Esophagus squamous epithelium (tissue), 4 donors: ENCODE measurements around the gene KCNH1.

ENCODE experiments used
- POLR2A ChIP-seq, 4 donors: fragments of 450-650 bp; IDR thresholded peaks; one replicate each; pipeline ENCODE4 v1.6.1; 2017; ENCODE audit warnings: antibody characterized with exemption in 4 of 4, mild to moderate bottlenecking in 4 of 4, moderate library complexity in 3 of 4
- TF ChIP-seq, protein P1 (sequence below), 6 experiments: fragments of 450-650 bp in 4 of 6; fragments of 200-600 bp in 2 of 6; sonication (generic) in 2 of 6; IDR thresholded peaks; one replicate each; pipeline ENCODE4 v1.5.1; 2016 to 2019; ENCODE audit warnings: antibody characterized with exemption in 6 of 6, mild to moderate bottlenecking in 4 of 6, moderate library complexity in 4 of 6

DNA sequence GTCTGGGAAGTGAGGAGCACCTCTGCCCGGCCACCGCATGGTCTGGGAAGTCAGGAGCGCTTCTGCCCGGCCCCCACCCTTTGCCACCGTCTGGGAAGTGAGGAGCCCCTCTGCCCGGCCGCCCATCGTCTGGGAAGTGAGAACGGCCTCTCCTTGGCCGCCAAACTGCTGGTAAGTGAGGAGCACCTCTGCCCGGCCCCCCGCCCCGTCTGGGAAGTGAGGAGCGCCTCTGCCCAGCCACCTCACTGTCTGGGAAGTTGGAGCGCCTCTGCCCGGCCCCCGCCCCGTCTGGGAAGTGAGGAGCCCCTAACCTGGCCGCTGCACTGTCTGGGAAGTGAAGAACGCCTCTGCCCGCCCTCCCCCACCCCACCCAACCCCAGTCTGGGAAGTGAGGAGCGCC is 22.6 kb downstream of the KCNH1 start:
- TF ChIP-seq, protein P1, sequence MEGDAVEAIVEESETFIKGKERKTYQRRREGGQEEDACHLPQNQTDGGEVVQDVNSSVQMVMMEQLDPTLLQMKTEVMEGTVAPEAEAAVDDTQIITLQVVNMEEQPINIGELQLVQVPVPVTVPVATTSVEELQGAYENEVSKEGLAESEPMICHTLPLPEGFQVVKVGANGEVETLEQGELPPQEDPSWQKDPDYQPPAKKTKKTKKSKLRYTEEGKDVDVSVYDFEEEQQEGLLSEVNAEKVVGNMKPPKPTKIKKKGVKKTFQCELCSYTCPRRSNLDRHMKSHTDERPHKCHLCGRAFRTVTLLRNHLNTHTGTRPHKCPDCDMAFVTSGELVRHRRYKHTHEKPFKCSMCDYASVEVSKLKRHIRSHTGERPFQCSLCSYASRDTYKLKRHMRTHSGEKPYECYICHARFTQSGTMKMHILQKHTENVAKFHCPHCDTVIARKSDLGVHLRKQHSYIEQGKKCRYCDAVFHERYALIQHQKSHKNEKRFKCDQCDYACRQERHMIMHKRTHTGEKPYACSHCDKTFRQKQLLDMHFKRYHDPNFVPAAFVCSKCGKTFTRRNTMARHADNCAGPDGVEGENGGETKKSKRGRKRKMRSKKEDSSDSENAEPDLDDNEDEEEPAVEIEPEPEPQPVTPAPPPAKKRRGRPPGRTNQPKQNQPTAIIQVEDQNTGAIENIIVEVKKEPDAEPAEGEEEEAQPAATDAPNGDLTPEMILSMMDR (IDR thresholded peaks at IDR 0.05): no peak
- TF ChIP-seq POLR2A (IDR thresholded peaks at IDR 0.05): no peak
